Limb (tissue), 2 donors: ENCODE data around the gene ACTR6.
"Not testable (repeated sequence)": the region's sequence is repeated elsewhere in the genome, so short reads cannot be mapped to it uniquely, and the experiment has no call there.

ENCODE experiments used
- DNase-seq, 2 donors: peaks; one replicate each; pipeline ENCODE4 v3.0.0-alpha.2; 2016; ENCODE audit errors: extremely low spot score in 2 of 2

ACTR6 gene

DNA sequence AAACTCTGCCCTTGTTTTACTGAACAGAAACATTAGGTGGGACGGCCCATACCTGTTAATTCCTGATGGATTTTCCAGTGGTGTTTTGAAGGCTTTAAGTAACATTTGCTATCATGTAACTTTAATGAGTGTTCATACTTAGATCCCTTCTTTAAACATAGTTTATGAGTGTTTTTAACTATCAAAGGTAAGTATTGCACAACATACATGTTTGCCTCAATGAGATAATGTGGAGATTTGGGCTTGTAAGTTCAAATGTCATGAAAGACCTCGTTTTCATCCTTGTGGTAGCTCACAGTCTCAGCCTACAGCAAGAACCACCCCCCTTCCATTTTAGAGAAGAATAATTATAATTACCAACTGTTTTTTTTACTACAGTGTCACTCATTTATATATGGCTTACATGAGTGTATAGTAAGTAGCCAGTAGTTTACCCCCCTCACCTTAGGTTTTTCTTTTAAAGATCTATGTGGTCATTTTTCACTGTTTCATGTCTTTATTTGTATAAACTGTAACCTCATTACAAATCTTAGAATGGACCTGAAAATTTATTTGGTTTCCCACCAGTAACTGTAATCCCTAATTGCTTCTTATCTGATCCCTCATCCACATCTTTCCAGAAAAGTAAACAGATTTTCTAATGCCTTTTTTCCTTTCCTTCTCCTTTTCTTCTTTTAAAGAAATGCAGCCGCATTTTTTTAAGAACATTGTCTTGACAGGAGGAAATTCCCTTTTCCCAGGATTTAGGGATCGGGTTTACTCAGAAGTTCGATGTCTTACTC is 18.9 kb downstream of the ACTR6 start:
- DNase-seq, result no peak

DNA sequence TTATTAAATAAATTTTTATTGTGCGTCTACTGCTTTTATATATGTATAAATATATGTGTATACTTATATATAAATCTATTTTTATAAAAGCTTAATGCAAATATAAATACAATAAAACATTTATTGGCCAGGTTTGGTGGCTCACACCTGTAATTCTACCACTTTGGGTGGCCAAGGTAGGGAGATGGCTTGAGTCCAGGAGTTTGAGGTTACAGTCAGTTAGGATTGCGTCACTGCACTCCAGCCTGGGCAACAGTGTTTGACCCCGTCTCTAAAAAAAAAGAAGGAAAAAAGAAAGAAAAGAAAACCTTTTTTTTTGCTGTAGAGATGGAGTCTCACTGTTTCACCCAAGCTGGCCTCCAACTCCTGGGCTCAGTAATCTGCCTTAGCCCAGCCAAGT is 20.9 kb downstream of the ACTR6 start:
- no peak for DNase-seq

DNA sequence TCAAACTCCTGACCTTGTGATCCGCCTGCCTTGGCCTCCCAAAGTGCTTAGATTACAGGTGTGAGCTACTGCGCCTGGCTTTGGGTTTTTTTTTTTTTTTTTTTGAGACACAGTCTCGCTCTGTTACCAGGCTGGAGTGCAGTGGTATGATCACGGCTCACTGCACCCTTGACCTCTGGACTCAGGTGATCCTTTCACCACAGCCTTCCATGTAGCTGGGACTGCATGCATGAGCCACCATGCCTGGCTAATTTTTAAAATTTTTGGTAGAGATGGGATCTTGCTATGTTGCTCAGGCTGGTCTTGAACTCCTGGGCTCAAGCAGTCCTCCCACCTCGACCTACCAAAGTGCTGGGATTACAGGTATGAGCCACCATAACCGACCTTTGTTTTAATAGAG is 21.6 kb downstream of the ACTR6 start:
- DNase-seq, result not testable (repeated sequence)

DNA sequence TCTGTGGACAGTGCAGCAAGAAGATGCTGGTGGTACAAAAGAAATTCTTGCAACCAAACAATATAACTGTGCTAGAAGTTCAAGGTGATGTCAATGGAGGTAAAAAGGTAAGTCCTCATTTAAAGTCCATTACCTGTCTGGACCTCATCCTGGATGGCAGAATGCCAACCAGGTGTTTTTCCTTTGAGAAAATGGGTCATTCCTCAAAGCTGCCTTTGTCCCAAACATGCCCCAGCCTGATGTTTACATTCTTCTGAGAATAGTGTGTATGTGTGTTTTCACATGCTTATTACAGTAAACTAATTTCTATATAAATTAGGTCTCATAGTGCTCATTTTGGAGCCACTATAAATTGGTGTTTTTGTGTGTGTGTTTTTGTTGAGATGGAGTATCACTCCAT is 24.9 kb downstream of the ACTR6 start:
- DNase-seq, result no peak

DNA sequence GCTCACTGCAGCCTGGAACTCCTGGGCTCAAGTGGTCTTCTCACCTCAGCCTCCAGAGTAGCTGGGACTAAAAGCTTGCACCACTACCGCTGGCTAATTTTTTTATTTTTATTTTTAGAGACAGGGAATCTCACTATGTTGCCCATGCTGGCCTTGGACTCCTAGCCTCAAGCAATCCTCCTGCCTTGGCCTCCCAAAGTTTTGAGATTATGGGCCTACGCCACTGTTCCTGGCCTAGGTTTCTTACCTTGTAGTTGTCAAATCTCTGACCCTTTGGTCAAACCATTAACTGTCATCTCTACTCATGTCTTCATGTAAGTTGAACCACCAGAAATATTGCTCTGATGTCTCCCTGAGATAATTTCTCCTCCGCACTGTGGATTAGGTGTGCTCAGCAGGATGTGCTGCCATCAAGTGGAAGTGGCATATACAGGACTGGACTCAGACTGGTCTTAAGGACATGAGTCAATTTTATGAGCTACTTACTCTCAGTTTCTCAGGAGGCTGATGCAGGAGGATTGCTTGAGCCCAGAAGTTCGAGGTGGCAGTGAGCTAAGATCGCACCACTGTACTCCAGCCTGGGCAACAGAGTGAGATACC is 28.5 kb downstream of the ACTR6 start:
- DNase-seq, result no peak

DNA sequence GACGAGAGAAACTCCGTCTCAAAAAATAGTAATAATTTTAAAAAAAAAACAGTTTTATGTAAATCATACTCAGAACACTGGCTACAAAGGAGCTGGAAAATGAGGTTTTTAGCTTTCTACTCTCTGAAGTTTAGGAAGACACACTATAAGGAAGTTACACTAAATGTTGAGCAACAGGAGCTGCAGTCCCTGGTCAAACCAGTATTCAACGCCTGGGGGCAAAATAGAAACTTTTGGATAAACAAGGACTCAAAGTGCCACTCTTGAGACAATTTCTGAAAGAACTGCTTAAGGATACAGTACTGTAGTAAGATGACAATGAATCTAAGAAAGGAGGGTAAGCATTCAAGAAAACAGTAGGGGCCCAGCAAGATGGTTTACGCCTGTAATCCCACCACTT is 29.3 kb downstream of the ACTR6 start:
- DNase-seq, result no peak

DNA sequence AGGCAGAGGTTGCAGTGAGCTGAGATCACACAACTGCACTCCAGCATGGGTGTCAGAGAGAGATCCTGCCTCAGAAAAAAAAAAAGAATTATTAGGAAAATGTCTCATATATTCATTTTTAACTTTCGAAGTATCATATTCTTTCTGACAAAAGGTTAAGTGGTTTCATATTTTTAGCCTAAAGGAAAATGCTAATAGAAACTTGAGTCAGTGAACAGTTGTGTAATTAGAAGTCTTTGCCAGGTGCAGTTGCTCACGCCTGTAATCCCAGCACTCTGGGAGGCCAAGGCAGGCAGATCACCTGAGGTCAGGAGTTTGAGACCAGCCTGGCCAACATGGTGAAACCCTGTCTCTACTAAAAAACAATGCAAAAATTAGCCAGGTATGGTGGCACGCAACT is 31.3 kb downstream of the ACTR6 start:
- DNase-seq, result not testable (repeated sequence)

DNA sequence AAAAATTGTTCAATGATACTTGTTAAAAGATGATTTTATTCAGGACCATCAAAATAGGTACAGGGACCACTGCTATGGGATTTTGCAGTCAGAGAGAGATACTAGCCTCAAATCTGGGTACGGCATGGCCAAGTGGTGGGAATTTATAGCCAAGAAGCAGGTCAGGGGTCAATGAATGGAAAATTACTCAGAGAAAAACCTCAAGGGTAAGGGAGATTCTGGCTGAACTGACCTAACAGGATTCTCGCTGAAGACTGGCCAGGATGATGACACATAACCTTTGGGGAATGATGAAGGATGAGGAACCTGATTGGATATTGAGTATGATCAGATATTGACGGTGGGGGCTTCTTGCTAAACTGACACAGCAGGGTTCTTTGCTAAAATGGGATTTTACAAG is 33.6 kb downstream of the ACTR6 start:
- DNase-seq, result no peak

DNA sequence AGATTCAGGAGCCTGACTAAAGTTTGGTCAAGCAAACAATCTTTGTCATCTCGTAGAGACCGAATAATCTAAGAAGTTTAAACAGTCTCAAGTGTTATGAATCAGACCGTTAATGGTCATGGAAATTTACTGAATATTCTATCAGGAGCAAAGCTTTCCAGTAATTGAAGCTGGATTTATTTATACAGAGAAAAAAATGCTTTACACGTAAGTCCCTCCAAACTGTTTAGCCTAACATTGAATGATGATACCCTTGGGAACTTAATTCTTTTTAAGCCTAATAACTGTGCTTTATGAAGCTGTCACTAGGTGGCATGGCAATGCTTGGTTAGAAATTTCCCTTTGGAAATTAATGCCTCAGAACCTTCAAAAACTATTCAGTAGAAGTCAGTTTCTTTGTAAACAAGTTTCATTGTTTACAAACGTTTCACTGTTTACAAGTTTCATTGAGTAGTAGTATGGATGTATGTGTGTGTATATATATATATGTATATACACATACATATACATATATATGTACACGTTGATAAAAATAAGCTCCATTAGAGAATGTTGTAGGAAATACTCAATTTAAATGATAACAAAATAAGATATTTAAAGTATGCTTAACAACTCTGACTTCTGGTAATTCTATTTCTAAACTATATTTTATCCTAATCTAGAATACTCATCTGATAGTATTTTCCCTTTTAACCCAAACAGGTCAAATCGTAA is 34.1 kb downstream of the ACTR6 start:
- peak in 1 of 2 donors; percentile 51 for DNase-seq

DNA sequence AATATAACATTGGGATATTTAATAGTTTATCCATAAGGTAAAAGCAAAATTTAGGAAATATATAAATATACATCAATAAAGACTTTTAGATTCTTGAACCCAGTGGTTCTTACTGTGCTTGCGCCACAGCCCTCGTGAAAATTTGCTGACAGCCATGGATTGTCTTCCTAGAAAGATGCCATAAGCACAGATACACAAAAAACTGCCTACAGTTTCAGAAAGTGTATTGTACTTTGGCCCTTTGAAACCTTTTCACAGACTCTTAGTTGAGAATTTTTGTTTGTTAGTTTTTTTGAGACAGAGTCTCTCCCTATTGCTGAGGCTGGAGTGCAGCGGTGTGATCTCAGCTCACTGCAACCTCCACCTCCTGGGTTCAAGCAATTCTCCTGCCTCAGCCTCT is 38.2 kb downstream of the ACTR6 start:
- no peak for DNase-seq

DNA sequence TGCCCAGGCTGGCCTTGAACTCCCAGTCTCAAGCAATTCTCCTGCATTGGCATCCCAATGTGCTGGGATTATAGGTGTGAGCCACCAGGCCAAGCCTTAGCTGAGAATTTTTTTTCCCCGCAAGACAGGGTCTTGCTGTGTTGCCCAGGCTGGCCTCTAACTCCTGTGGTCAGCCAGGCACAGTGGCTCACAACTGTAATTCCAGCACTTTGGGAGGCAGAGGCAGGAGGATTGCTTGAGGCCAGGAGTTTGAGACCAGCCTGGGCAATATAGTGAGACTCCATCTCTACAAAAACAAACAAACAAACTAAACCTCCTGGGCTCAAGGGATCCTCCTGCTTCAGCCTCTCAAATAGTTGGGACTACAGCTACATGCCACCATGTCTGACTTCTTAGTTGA is 39.0 kb downstream of the ACTR6 start:
- DNase-seq, result no peak

DNA sequence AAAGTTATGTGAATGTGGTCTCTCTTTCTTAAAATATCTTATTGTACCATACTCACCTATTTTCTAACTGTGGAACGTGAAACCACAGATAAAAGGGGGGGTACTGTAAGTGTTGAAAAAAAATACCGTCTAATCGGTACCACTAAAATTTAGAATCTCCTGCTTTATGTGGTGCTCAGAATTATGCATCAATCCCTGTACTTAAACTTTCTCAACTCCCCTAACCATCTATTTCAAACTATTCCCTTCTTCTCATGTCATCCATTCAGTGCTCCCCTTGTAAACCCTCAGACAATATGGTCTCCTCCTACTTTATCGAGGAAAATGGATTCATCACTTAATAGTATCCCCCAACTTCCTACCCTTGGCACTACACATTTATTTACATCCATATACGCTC is 42.5 kb downstream of the ACTR6 start:
- DNase-seq, result no peak

DNA sequence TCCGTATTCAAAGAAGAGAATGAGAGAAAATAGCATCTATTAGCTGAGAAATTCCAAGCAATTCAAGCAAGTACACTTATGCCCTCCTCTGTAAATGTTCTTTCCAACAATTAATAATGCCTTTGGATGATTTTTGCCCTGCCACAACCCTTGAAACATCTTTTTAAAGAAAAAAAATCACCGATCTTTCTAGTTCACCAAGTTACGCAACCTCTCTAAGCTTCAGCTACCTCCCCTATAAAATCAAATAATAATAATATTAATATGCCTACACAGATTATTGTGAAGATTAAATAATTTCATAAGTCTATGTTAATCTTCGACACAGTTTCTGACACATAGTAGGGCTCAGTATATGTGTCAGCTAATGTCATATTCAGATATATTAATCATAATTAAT is 47.1 kb downstream of the ACTR6 start:
- DNase-seq, result no peak

DNA sequence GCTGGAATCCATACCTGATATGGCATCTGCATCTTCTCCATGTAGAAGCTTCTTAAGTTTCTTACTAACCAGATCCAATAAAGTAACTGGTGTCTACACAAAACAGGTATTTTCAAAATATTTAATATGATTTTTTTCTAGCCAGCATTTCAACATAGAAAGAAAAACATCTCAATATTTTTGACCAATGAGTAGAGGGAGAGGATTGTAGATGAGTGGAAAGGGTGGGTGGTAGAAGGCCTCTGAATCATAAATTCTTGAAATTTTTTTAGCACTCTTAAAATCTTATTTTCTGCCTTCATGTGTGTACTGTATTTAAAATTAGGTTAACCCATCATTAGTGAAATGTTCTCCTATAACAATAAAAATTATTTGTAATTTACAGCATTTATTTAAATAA is 48.3 kb downstream of the ACTR6 start:
- DNase-seq, result no peak

DNA sequence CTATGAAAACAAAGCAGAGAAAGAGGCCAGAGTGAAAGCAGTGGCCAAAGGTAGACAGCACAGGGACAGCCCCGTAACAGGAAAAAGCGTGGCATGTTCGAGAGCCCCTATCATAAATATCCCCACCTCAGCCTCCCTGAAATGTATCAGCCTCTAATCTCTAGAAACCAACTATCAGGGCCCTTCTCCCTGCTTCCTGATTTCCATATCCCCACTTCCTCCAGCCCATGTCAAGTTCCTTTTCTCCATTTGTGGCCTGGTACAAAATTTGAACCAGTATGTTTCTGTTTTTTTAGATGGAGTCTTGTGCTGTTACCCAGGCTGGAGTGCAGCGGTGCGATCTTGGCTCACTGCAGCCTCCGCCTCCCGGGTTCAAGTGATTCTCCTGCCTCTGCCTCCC is 49.3 kb downstream of the ACTR6 start:
- DNase-seq, result no peak

DNA sequence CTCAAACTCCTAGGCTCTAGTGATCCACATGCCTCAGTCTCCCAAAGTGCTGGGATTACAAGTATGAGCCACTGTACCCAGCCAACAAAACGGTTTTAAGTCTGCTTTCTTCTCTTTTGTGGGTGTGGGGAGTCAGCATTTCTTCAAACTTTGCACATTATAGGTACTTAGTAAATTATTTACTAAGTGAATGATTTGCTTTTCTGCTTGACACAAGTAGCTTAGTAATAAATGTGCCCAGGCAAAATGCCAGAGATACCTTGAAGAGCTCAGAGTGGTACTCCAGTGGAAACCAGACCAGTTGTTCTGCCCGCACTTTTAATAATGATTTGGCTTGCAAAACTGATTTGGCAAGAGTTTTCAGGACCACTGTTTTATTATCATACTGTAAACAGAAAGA is 51.3 kb downstream of the ACTR6 start:
- DNase-seq, result no peak

DNA sequence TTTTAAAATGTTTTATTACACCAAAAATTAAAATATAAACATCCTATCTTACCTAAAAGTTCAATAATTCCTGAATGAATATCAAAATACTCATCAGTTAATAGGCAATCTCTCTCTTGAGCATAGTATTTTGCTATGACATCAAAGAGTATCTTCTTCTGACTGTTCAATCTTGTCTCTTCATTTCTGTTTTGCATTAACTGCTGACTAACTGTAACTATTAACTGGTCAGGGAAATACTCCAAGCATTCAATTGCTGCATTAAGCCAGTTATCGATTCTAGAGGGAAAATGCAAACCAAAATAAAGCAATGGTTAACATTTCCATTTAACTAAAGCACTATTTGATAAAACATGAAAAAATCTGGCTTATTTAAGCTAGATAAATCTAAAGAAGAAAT is 52.8 kb downstream of the ACTR6 start:
- DNase-seq, result no peak

DNA sequence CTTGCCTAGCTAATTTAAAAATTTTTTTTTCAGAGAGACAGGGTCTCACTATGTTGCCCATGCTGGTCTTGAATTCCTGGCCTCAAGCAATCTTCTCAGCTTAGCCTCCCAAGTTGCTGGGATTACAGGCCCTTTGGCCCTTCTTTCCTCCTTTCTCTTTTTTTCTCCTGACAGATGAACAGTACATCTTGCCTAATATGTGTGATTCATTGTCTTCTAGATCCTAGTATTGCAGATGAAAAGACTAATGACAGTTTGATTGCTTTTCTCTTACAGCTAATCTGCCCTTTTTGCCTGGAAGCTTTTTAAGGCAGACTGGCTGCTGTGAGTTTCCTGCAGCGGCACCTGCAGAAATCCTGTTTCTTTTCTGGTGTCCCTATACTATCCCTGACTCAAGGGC is 54.3 kb downstream of the ACTR6 start:
- no peak for DNase-seq

DNA sequence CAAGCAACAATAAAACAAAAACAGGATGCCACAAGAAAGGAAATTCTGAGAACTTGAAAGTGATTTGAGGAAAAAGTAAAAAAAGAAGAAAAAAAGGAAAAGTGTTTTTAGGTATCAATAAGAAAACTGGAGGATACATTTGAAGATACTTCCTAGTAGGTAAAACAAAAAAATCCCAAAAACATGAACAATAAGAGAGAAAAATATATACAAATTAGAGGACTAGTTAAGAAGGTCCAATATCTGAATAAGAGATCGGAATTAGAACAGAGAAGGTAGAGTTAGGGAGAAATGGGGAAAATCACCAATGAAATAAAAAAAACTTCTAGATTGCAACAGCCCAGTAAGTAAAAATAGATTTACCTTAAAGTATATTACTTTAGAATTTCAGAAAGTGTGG is 57.5 kb downstream of the ACTR6 start:
- no peak for DNase-seq

DNA sequence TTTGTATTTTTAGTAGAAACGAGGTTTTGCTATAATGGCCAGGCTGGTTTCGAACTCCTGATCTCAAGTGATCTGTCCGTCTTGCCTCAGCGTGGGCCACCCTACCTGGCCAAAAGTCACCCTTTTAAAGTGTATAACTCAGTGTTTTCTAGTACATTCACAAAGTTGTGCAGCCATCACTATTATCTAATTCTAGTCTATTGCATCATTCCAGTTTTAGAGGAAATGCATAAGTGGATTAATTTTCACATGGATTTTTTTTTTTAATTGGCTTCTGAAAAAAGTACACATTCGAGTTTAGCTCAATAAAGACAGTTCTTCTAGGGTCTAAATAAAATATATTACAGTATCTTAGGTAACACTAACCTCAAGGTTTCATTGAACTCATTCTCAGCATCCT is 62.5 kb downstream of the ACTR6 start:
- no peak for DNase-seq

DNA sequence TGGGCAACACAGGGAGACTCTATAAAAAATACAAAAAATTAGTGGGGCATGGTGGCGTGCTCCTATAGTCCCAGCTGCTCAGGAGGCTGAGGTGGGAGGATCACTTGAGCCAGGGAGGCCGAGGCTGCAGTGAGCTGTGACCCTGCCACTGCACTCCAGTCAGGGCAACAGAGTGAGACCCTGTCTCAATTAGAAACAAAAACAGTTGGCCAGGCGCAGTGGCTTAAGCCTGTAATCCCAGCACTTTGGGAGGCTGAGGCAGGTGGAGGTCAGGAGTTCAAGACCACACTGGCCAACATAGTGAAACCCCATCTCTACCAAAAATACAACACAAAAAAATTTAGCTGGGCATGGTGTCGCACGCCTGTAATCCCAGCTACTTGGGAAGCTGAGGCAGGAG is 64.5 kb downstream of the ACTR6 start:
- DNase-seq, result not testable (repeated sequence)

DNA sequence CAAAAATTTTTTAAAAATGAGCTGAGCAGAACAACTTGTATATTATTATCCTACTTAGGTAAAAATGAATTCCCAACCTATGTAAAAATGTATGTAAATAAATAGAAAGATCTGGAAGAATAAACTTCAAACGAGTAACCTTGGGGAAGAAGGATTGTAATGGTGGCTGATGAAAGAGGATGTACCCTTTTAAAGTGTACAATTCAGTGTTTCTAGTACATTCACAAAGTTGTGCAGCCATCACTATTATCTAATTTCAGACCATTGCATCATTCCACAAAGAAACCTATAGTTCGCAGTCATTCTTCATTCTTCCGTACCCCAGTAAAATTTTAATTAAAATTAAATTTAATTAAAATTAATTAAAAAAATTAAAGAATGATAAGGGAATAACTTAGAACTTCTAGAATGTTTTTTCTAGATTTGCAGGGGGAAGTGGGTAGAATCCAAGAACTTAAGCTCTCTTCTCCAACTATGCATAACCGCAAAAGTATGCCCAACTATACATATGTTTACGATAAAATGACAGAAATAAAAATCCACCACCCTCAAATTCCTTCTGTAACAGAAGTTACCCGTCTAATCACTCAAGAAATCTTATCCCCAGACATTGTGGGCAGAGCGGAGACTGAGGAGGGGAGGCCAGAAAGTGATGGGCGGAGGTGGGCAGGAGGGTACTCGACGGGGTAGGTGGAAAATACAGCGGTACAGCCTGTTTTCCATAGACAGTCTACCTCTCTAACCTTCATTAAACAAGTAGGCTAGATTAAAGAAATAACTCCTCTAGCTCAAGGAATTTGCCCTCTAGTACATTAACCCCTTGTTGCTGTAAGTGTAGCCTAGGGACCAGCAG is 65.3 kb downstream of the ACTR6 start:
- peak in 1 of 2 donors; percentile 3 for DNase-seq
